K562 (cell line): ENCODE data around the gene TRNP1. TPM values are rescaled to one million over a fixed set of nuclear protein-coding genes. Genes with fewer than 3 reads are reported as not detected.

Experiments used
- CAMTA2 ChIP-seq: fragments of 250-450 bp; sonication (Bioruptor Pico); conservative IDR thresholded peaks from 2 replicates; pipeline ENCODE4 v1.5.1; 2022
- EP400 ChIP-seq: fragments of 450-650 bp; IDR thresholded peaks from 2 replicates; pipeline ENCODE4 v1.6.1; 2017; ENCODE audit warnings: antibody characterized with exemption, mild to moderate bottlenecking, moderate library complexity
- HMG20B ChIP-seq: fragments of 250-450 bp; sonication (Bioruptor Pico); IDR thresholded peaks from 2 replicates; pipeline ENCODE4 v1.5.0; 2021; ENCODE audit warnings: mild to moderate bottlenecking
- KAT8 ChIP-seq: fragments of 450-650 bp; IDR thresholded peaks from 2 replicates; pipeline ENCODE4 v1.6.1; 2016; ENCODE audit warnings: low read depth, mild to moderate bottlenecking
- LEF1 ChIP-seq: fragments of 450-650 bp; IDR thresholded peaks from 2 replicates; pipeline ENCODE4 v1.6.1; 2016; ENCODE audit warnings: mild to moderate bottlenecking
- MAFG ChIP-seq: fragments of 450-650 bp; conservative IDR thresholded peaks from 2 replicates; pipeline ENCODE4 v1.6.1; 2016; ENCODE audit warnings: missing genetic modification characterization, missing compliant biosample characterization
- MIER1 ChIP-seq: fragments of 450-650 bp; IDR thresholded peaks from 2 replicates; pipeline ENCODE4 v1.6.1; 2016; ENCODE audit warnings: antibody characterized with exemption, mild to moderate bottlenecking, low read depth
- NFIX ChIP-seq: fragments of 250-450 bp; sonication (Bioruptor Pico); IDR thresholded peaks from 2 replicates; pipeline ENCODE4 v1.4.0; 2020; ENCODE audit warnings: low read depth, mild to moderate bottlenecking, moderate library complexity
- PHB ChIP-seq: fragments of 250-450 bp; sonication (Bioruptor Pico); IDR thresholded peaks from 2 replicates; pipeline ENCODE4 v1.5.0; 2021
- RAD51 ChIP-seq: fragments of 450-650 bp; IDR thresholded peaks from 2 replicates; pipeline ENCODE4 v1.7.1; 2016; ENCODE audit warnings: low read depth, mild to moderate bottlenecking, borderline replicate concordance
- RB1 ChIP-seq: fragments of 450-650 bp; IDR thresholded peaks from 2 replicates; pipeline ENCODE4 v1.6.1; 2017; ENCODE audit warnings: low read depth, mild to moderate bottlenecking
- SIX5 ChIP-seq, 2 experiments: IDR thresholded peaks; 2 replicates each; pipeline ENCODE4 v1.6.1; 2011; ENCODE audit warnings: low read length in 2 of 2, borderline replicate concordance in 1 of 2, low read depth in 1 of 2, mild to moderate bottlenecking in 1 of 2, moderate library complexity in 1 of 2; ENCODE audit not compliant: insufficient read depth in 1 of 2
- SMC3 ChIP-seq: conservative IDR thresholded peaks from 2 replicates; pipeline ENCODE4 v1.6.1; 2011; ENCODE audit warnings: low read depth, low read length, improper control_type of control experiment; ENCODE audit not compliant: insufficient read depth
- SREBF1 ChIP-seq: fragments of 150-350 bp; IDR thresholded peaks from 2 replicates; pipeline ENCODE4 v1.6.1; 2014; ENCODE audit warnings: antibody characterized with exemption, low read depth, low read length, borderline replicate concordance
- TEAD2 ChIP-seq: fragments of 450-650 bp; IDR thresholded peaks from 2 replicates; pipeline ENCODE4 v1.6.1; 2016; ENCODE audit warnings: missing genetic modification characterization, control low read depth, missing compliant biosample characterization
- ZC3H8 ChIP-seq: fragments of 450-650 bp; IDR thresholded peaks from 2 replicates; pipeline ENCODE4 v1.6.1; 2017
- ZNF165 ChIP-seq: fragments of 250-450 bp; sonication (Bioruptor Pico); IDR thresholded peaks from 2 replicates; pipeline ENCODE4 v1.4.0; 2020; ENCODE audit warnings: borderline replicate concordance
- ZNF232 ChIP-seq: sonication (generic); formaldehyde crosslinking; IDR thresholded peaks from 2 replicates; pipeline ENCODE4 v1.8.0; 2022; ENCODE audit warnings: mild to moderate bottlenecking, missing genetic modification reagents
- ZNF444 ChIP-seq: fragments of 250-450 bp; sonication (Bioruptor Pico); IDR thresholded peaks from 2 replicates; pipeline ENCODE4 v1.4.0; 2020; ENCODE audit warnings: mild to moderate bottlenecking, moderate library complexity
- ZNF830 ChIP-seq: fragments of 250-450 bp; sonication (Bioruptor Pico); IDR thresholded peaks from 2 replicates; pipeline ENCODE4 v1.5.0; 2021; ENCODE audit warnings: mild to moderate bottlenecking
- polyA plus RNA-seq, 8 experiments: library from polyadenylated mRNA; depleted of rRNA in 4 of 8; stranded (reverse) in 5 of 8; unstranded in 3 of 8; fragments of >200 nt; fragmentation: Nextera tagmentation in 2 of 8; fragmentation: Illumina TruSeq in 1 of 8; extraction: Ambion mirVana in 2 of 8; extraction: Trizol in 1 of 8; gene quantifications; 2 replicates each; pipeline versions ENCODE4 v1.2.1 to v1.2.3, GENCODE V29; 2011 to 2014; ENCODE audit warnings: inconsistent platforms in 1 of 8, missing spikeins in 1 of 8
- total RNA-seq, 7 experiments: library from RNA; depleted of rRNA in 6 of 7; stranded (reverse); fragments of >200 nt in 6 of 7; fragmentation: Illumina TruSeq in 2 of 7; extraction: Trizol in 2 of 7; gene quantifications; 2 replicates each; pipeline versions ENCODE4 v1.2.1 to v1.2.3, GENCODE V29; 2011 to 2021; ENCODE audit warnings: low replicate concordance in 1 of 7
- TF ChIP-seq, protein P1 (sequence below): IDR thresholded peaks from 2 replicates; pipeline ENCODE4 v1.6.1; 2011; ENCODE audit warnings: borderline replicate concordance, low read depth, mild to moderate bottlenecking, moderate library complexity, low read length; ENCODE audit not compliant: insufficient read depth, poor library complexity, severe bottlenecking
- TF ChIP-seq, protein P2 (sequence below): fragments of 150-350 bp; IDR thresholded peaks from 2 replicates; pipeline ENCODE4 v1.6.1; 2014; ENCODE audit warnings: low read depth, mild to moderate bottlenecking, low read length, borderline replicate concordance
- TF ChIP-seq, protein P3 (sequence below): fragments of 250-450 bp; sonication (Bioruptor Pico); IDR thresholded peaks from 2 replicates; pipeline ENCODE4 v1.8.0; 2022; ENCODE audit warnings: moderate library complexity, mild to moderate bottlenecking, inconsistent platforms

The TRNP1 gene
- total and polyA plus RNA-seq, 9 of the 15 experiments (the other 6 are each of a cell fraction or from before 2014, with no cell fraction given) = 0.03 to 1.3 (median 0.95) TPM

DNA sequence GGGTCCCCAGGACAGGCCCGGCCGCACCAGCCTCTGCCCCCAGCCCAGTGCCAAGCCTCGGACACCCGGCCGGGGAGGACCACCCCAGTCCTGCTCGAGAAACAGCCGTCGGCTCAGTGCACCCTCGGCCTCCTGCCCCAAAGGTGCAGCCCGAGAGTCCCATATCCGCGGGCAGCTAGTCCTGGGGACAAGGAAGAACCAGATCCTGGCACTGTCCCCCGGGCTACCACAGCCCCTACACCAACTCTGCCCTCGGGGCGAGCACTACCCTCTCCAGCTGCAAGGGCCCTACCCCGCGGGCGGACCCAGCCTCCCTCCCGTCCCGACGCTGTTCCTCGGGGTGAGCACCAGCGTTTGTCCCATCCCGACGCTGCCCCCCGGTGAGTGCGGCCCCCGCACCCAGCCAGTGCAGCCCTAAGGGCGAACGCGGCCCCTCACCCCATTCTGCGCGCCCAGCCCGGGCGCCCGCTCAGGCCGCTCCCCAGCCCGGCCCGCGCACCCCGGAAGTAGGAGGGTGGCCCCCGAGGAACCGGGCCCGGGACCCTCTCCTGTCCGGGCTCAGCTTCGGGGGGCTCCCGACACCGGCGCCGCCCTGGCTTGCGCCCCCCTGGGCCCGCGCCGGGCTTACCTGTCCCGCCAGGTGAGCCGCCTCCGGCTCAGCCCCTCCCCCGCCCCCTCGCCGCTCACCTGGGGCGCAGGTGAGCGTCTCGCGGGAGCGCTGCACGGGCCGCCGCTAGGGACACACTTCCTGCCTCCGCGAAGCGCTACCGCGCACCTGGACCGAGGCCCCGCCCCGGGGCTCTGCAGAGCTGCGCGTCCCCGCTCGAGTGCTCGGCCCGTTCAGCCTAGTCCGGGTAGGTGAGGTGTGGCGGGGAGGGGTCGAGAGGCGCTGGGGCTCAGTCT, 33.5 kb upstream of the TRNP1 start, which contains the start of gene KDF1 (continued):
- TF ChIP-seq ZNF232 (CRISPR knock-in tag) (no peak; the same call in 1 of the 2 replicates), PHB (CRISPR knock-in tag) (no peak), SIX5 (IDR thresholded peaks at IDR 0.05; ENCODE audit: borderline replicate concordance in 1 of 2, insufficient read depth in 1 of 2, low read depth in 1 of 2, low read length in 2 of 2) (no peak), LEF1 (no peak), MIER1 (0 out of 2 replicates have a peak, but pooled peaks have one; percentile 39), EP400 (no peak), ZC3H8 (no peak), SMC3 (no peak), KAT8 (no peak), SREBF1 (no peak), TEAD2 (tag) (no peak), CAMTA2 (CRISPR knock-in tag) (no peak), NFIX (no peak), RB1 (peak; percentile 66; the same call in 1 of the 2 replicates), ZNF165 (CRISPR knock-in tag) (no peak), MAFG (tag) (no peak), ZNF444 (CRISPR knock-in tag) (no peak), ZNF830 (CRISPR knock-in tag) (no peak), RAD51 (no peak), HMG20B (no peak)
- TF ChIP-seq, protein P1, sequence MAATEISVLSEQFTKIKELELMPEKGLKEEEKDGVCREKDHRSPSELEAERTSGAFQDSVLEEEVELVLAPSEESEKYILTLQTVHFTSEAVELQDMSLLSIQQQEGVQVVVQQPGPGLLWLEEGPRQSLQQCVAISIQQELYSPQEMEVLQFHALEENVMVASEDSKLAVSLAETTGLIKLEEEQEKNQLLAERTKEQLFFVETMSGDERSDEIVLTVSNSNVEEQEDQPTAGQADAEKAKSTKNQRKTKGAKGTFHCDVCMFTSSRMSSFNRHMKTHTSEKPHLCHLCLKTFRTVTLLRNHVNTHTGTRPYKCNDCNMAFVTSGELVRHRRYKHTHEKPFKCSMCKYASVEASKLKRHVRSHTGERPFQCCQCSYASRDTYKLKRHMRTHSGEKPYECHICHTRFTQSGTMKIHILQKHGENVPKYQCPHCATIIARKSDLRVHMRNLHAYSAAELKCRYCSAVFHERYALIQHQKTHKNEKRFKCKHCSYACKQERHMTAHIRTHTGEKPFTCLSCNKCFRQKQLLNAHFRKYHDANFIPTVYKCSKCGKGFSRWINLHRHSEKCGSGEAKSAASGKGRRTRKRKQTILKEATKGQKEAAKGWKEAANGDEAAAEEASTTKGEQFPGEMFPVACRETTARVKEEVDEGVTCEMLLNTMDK = no peak
- TF ChIP-seq, protein P2, sequence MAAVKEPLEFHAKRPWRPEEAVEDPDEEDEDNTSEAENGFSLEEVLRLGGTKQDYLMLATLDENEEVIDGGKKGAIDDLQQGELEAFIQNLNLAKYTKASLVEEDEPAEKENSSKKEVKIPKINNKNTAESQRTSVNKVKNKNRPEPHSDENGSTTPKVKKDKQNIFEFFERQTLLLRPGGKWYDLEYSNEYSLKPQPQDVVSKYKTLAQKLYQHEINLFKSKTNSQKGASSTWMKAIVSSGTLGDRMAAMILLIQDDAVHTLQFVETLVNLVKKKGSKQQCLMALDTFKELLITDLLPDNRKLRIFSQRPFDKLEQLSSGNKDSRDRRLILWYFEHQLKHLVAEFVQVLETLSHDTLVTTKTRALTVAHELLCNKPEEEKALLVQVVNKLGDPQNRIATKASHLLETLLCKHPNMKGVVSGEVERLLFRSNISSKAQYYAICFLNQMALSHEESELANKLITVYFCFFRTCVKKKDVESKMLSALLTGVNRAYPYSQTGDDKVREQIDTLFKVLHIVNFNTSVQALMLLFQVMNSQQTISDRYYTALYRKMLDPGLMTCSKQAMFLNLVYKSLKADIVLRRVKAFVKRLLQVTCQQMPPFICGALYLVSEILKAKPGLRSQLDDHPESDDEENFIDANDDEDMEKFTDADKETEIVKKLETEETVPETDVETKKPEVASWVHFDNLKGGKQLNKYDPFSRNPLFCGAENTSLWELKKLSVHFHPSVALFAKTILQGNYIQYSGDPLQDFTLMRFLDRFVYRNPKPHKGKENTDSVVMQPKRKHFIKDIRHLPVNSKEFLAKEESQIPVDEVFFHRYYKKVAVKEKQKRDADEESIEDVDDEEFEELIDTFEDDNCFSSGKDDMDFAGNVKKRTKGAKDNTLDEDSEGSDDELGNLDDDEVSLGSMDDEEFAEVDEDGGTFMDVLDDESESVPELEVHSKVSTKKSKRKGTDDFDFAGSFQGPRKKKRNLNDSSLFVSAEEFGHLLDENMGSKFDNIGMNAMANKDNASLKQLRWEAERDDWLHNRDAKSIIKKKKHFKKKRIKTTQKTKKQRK = no peak
- TF ChIP-seq, protein P3, sequence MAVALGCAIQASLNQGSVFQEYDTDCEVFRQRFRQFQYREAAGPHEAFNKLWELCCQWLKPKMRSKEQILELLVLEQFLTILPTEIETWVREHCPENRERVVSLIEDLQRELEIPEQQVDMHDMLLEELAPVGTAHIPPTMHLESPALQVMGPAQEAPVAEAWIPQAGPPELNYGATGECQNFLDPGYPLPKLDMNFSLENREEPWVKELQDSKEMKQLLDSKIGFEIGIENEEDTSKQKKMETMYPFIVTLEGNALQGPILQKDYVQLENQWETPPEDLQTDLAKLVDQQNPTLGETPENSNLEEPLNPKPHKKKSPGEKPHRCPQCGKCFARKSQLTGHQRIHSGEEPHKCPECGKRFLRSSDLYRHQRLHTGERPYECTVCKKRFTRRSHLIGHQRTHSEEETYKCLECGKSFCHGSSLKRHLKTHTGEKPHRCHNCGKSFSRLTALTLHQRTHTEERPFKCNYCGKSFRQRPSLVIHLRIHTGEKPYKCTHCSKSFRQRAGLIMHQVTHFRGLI (CRISPR knock-in tag) = no peak
